Gastroesophageal sphincter (tissue), 4 donors: ENCODE data around the gene PSD2. TPM values are rescaled to one million over a fixed set of nuclear protein-coding genes. Genes with fewer than 3 reads are reported as not detected.

ENCODE experiments used
- ATAC-seq: fragments of 150-250 bp; one replicate; pipeline ENCODE4 v1.9.1; 2016; ENCODE audit warnings: mild to moderate bottlenecking, moderate library complexity
- H3K27ac ChIP-seq, 4 donors: fragments of 200-600 bp; sonication (generic) in 3 of 4; 1 replicate in 3 of 4; 2 replicates in 1 of 4; pipeline ENCODE4 v1.5.1; 2016 to 2019
- H3K27me3 ChIP-seq: fragments of 200-600 bp; sonication (generic); one replicate; pipeline ENCODE4 v1.5.1; 2019
- H3K36me3 ChIP-seq, 2 donors: fragments of 200-600 bp; sonication (generic); one replicate each; pipeline ENCODE4 v1.5.1; 2019; ENCODE audit warnings: control low read depth in 1 of 2
- H3K4me1 ChIP-seq, 3 donors: fragments of 200-600 bp; sonication (generic); 1 replicate in 2 of 3; 2 replicates in 1 of 3; pipeline ENCODE4 v1.5.1; 2016 to 2019; ENCODE audit warnings: control low read depth in 2 of 3
- H3K4me3 ChIP-seq, 2 donors: fragments of 200-600 bp; sonication (generic); one replicate each; pipeline ENCODE4 v1.5.1; 2019; ENCODE audit warnings: mild to moderate bottlenecking in 1 of 2, moderate library complexity in 1 of 2
- H3K9me3 ChIP-seq, 3 donors: fragments of 200-600 bp; sonication (generic); one replicate each; pipeline ENCODE4 v1.5.1; 2017 to 2019; ENCODE audit warnings: control low read depth in 2 of 3
- EP300 ChIP-seq: sonication (generic); formaldehyde crosslinking; IDR thresholded peaks from one replicate; pipeline ENCODE4 v1.6.1; 2017; ENCODE audit warnings: antibody characterized with exemption, mild to moderate bottlenecking
- POLR2A ChIP-seq, 2 donors: fragments of 450-650 bp; IDR thresholded peaks; one replicate each; pipeline ENCODE4 v1.6.1; 2017; ENCODE audit warnings: antibody characterized with exemption in 2 of 2, mild to moderate bottlenecking in 2 of 2, moderate library complexity in 1 of 2
- POLR2AphosphoS5 ChIP-seq: sonication (generic); formaldehyde crosslinking; IDR thresholded peaks from one replicate; pipeline ENCODE4 v1.6.1; 2017; ENCODE audit warnings: antibody characterized with exemption
- WGBS, 2 donors: methylation state at CpG; one replicate each; pipeline ENCODE4 v1.1.5; 2018; ENCODE audit warnings: low coverage in 1 of 2; 5-methylcytosine and 5-hydroxymethylcytosine counted together
- total RNA-seq, 4 donors: library from RNA; depleted of rRNA; stranded (reverse); fragments of >200 nt; gene quantifications; one replicate each; pipeline ENCODE4 v1.1.0, GENCODE V29; 2016
- TF ChIP-seq, protein P1 (sequence below), 4 experiments: fragments of 200-600 bp in 2 of 4; fragments of 450-650 bp in 2 of 4; sonication (generic) in 1 of 4; IDR thresholded peaks; one replicate each; pipeline ENCODE4 v1.5.1; 2017 to 2019; ENCODE audit warnings: antibody characterized with exemption in 4 of 4, mild to moderate bottlenecking in 2 of 4, moderate library complexity in 2 of 4

Gene PSD2
- total RNA-seq, 4 donors from 2014 or later = 0.13 to 0.16 TPM; not detected in 2

GRCh38 chr5:139794067-139794846 lies 1.4 kb upstream of the PSD2 start:
- Histone ChIP-seq H3K27ac (no peak overlapping the region), H3K4me1 (peaks cover 0 to 18% (median 8%) of the 10 kb centered on the region in 3 donors), H3K36me3 (no peaks in the 10 kb centered on the region), H3K4me3 (no peak overlapping the region), H3K9me3 (no peaks in the 10 kb centered on the region), H3K27me3 (peaks cover 50% of the 10 kb centered on the region)
- 44 to 64% methylated on average over 1 to 3 of the region's 6 CpGs for WGBS, 2 donors
- TF ChIP-seq, protein P1, sequence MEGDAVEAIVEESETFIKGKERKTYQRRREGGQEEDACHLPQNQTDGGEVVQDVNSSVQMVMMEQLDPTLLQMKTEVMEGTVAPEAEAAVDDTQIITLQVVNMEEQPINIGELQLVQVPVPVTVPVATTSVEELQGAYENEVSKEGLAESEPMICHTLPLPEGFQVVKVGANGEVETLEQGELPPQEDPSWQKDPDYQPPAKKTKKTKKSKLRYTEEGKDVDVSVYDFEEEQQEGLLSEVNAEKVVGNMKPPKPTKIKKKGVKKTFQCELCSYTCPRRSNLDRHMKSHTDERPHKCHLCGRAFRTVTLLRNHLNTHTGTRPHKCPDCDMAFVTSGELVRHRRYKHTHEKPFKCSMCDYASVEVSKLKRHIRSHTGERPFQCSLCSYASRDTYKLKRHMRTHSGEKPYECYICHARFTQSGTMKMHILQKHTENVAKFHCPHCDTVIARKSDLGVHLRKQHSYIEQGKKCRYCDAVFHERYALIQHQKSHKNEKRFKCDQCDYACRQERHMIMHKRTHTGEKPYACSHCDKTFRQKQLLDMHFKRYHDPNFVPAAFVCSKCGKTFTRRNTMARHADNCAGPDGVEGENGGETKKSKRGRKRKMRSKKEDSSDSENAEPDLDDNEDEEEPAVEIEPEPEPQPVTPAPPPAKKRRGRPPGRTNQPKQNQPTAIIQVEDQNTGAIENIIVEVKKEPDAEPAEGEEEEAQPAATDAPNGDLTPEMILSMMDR (IDR thresholded peaks at IDR 0.05) = no peak
- TF ChIP-seq POLR2A (IDR thresholded peaks at IDR 0.05) = no peak
- no peak for TF ChIP-seq EP300
- TF ChIP-seq POLR2AphosphoS5 = no peak
- no peak for ATAC-seq

- Histone ChIP-seq H3K4me1 (peaks cover 0 to 18% (median 8%) of the 10 kb centered on the region in 3 donors), H3K4me3 (peak overlapping the region in 1 of 2 donors; percentile 53), H3K36me3 (no peaks in the 10 kb centered on the region), H3K9me3 (no peaks in the 10 kb centered on the region), H3K27me3 (peaks cover 70% of the 10 kb centered on the region), H3K27ac (no peak overlapping the region)
- ATAC-seq = peak; percentile 5
- TF ChIP-seq, protein P1 (IDR thresholded peaks at IDR 0.05) = no peak
- TF ChIP-seq POLR2A (IDR thresholded peaks at IDR 0.05) = no peak
- TF ChIP-seq EP300 = no peak
- TF ChIP-seq POLR2AphosphoS5 = no peak
- 29% methylated on average over 3 of the region's 47 CpGs; no CpG with 5 or more reads in 1 of the 2 donors for WGBS, 2 donors
Observed at GRCh38 chr5:139796061-139796806, 626 bp downstream of the PSD2 start.

DNA sequence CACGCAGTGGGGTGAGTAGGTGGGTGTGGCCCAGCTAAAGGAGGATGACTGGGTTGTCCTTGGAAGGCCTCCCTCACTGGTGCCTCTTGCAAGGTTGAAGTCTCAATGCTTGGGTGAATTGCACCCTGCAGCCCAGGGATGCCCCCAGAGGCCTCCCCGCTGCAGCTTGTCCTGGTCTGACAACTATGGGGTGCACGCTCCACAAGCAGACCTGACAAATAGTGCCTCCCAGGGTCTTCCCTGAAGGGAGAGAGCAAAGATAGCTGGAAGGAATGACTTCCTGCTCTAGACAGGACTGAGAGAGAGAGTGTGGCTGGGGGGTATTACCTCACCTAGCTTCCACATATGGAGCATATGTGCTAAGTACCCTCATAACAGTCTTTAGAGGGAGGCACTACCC lies 1.7 kb downstream of the PSD2 start:
- no peak for ATAC-seq
- H3K27ac ChIP-seq = no peak overlapping the region
- 67% methylated on average over 1 of the region's 3 CpGs; no CpG with 5 or more reads in 1 of the 2 donors for WGBS, 2 donors
- H3K27me3 ChIP-seq = peaks cover 80% of the 10 kb centered on the region
- peaks cover 0 to 18% (median 8%) of the 10 kb centered on the region in 3 donors for H3K4me1 ChIP-seq
- H3K36me3 ChIP-seq = no peaks in the 10 kb centered on the region
- TF ChIP-seq EP300 (no peak), POLR2AphosphoS5 (no peak), POLR2A (IDR thresholded peaks at IDR 0.05) (no peak)
- TF ChIP-seq, protein P1 (IDR thresholded peaks at IDR 0.05) = no peak
- H3K9me3 ChIP-seq = no peaks in the 10 kb centered on the region
- no peak overlapping the region for H3K4me3 ChIP-seq

GRCh38 chr5:139797856-139798510 lies 2.4 kb downstream of the PSD2 start:
- ATAC-seq = no peak
- Histone ChIP-seq H3K4me1 (peaks cover 0 to 18% (median 8%) of the 10 kb centered on the region in 3 donors), H3K27me3 (peaks cover 86% of the 10 kb centered on the region), H3K4me3 (no peak overlapping the region), H3K27ac (no peak overlapping the region), H3K36me3 (no peaks in the 10 kb centered on the region), H3K9me3 (no peaks in the 10 kb centered on the region)
- TF ChIP-seq, protein P1 (IDR thresholded peaks at IDR 0.05) = no peak
- TF ChIP-seq POLR2AphosphoS5 = no peak
- no peak for TF ChIP-seq POLR2A (IDR thresholded peaks at IDR 0.05)
- no peak for TF ChIP-seq EP300
- 72% methylated on average over 3 of the region's 9 CpGs; no CpG with 5 or more reads in 1 of the 2 donors for WGBS, 2 donors
